Psoas muscle (tissue), 8 donors: Measurements from ENCODE around the gene KCNA1. TPM values are rescaled to one million over a fixed set of nuclear protein-coding genes. Genes with fewer than 3 reads are reported as not detected.
A peak's percentile ranks its signal among the peaks of the same experiment; 100 is the strongest.

Source experiments
- ATAC-seq, 4 donors: fragments of 200-7000 bp; cut with Tn5 transposase; one replicate each; pipeline ENCODE4 v1.9.1; 2020; ENCODE audit warnings: moderate library complexity in 3 of 4, mild to moderate bottlenecking in 2 of 4
- DNase-seq, 2 donors: peaks; one replicate each; pipeline ENCODE4 v3.0.0-alpha.2; 2020
- H3K27ac ChIP-seq: fragments of 200-600 bp; one replicate; pipeline ENCODE4 v1.8.0; 2022
- H3K27me3 ChIP-seq, 3 donors: fragments of 200-600 bp in 1 of 3; one replicate each; pipeline versions ENCODE4 v1.6.1 to v1.8.0; 2013 to 2022; ENCODE audit warnings: low read length in 2 of 3, mild to moderate bottlenecking in 2 of 3, moderate library complexity in 1 of 3; ENCODE audit not compliant: insufficient read depth in 3 of 3
- H3K36me3 ChIP-seq, 2 donors: fragments of 200-600 bp in 1 of 2; one replicate each; pipeline versions ENCODE4 v1.6.1 to v1.8.0; 2013 to 2022; ENCODE audit warnings: low read depth in 1 of 2, mild to moderate bottlenecking in 1 of 2, moderate library complexity in 1 of 2; ENCODE audit not compliant: insufficient read depth in 1 of 2
- H3K4me1 ChIP-seq: fragments of 200-600 bp; one replicate; pipeline ENCODE4 v1.8.0; 2022
- H3K4me3 ChIP-seq: fragments of 200-600 bp; one replicate; pipeline ENCODE4 v1.8.0; 2022; ENCODE audit warnings: mild to moderate bottlenecking
- H3K9me3 ChIP-seq: fragments of 200-600 bp; one replicate; pipeline ENCODE4 v1.8.0; 2022
- CTCF ChIP-seq: fragments of 200-600 bp; IDR thresholded peaks from one replicate; pipeline ENCODE4 v1.8.0; 2022; ENCODE audit warnings: antibody characterized with exemption
- WGBS, 3 donors: extraction: QIAGEN DNeasy Blood & Tissue Kit; methylation state at CpG; one replicate each; pipeline versions ENCODE4 v1.1.6 to v1.1.7; 2013; 5-methylcytosine and 5-hydroxymethylcytosine counted together
- intact Hi-C, 2 donors: fragments of 100-400 bp; cut with DNase I; formaldehyde crosslinking; loops; one replicate each; pipeline versions ENCODE4 v1.11.0 to v1.14.2; 2022
- polyA plus RNA-seq, 3 donors: library from polyadenylated mRNA; stranded (reverse); fragments of 200-250 nt; gene quantifications; one replicate each; pipeline ENCODE4 v1.2.3, GENCODE V29; 2013
- total RNA-seq, 4 donors: library from RNA; stranded (reverse); fragmentation: NEBNext Ultra II Directional in 2 of 4; extraction: Animal tissue kit (Norgen Biotek cat#: 25700) in 2 of 4; gene quantifications; one replicate each; pipeline versions ENCODE4 v1.2.1 to v1.2.4, GENCODE V29; 2021 to 2023
- donor health status: healthy with polysubstance abuse.
- donor health status: DM: no; HTN: no; CAD: no; lungs with moderate emphysema.
- donor health status: Bipolar disorder and iron deficiency.
- donor health status: healthy.
- donor health status: DM: yes; HTN: yes; CAD: no.
- donor health status: DM: no; HTN: no; CAD: no.
- donor health status: DM: no; HTN: no; CAD: no.
- donor health status: DM: yes; HTN: yes; CAD: no.

Gene KCNA1
- total and polyA plus RNA-seq, 7 donors: 0.01 to 0.18 (median 0.04) TPM; not detected in 3

- ATAC-seq: no peak
- no peaks in the 10 kb centered on the region for H3K4me1 ChIP-seq
- no peak for DNase-seq
- no peaks in the 10 kb centered on the region for H3K9me3 ChIP-seq
- no peaks in the 10 kb centered on the region for H3K36me3 ChIP-seq
- TF ChIP-seq CTCF: no peak
- intact Hi-C loops: no loop called here
- H3K27me3 ChIP-seq: peaks cover 3 to 24% (median 6%) of the 10 kb centered on the region in 3 donors
- 79 to 84% (median 84%) methylated on average over 5 of the region's 5 CpGs for WGBS, 3 donors
- no peak overlapping the region for H3K27ac ChIP-seq
- H3K4me3 ChIP-seq: no peak overlapping the region
Measured at GRCh38 chr12:4891866-4892265, 17.8 kb upstream of the KCNA1 start.

- no peak for DNase-seq
Measured at GRCh38 chr12:4892418-4892817, 17.3 kb upstream of the KCNA1 start.

GRCh38 chr12:4894019-4894418 lies 15.7 kb upstream of the KCNA1 start:
- Histone ChIP-seq H3K27me3 (peaks cover 3 to 29% (median 6%) of the 10 kb centered on the region in 3 donors), H3K4me1 (no peaks in the 10 kb centered on the region), H3K4me3 (no peak overlapping the region), H3K36me3 (no peaks in the 10 kb centered on the region), H3K9me3 (no peaks in the 10 kb centered on the region), H3K27ac (no peak overlapping the region)
- WGBS, 3 donors: 35 to 44% (median 39%) methylated on average over 9 of the region's 9 CpGs
- intact Hi-C loops: no loop called here
- ATAC-seq (no peak), DNase-seq (no peak)
- no peak for TF ChIP-seq CTCF

More at GRCh38 chr12:4892418-4892817, 17.3 kb upstream of the KCNA1 start:
- H3K27ac ChIP-seq: no peak overlapping the region
- no peak for ATAC-seq
- no peak for TF ChIP-seq CTCF
- H3K4me1 ChIP-seq: no peaks in the 10 kb centered on the region
- no peaks in the 10 kb centered on the region for H3K9me3 ChIP-seq
- H3K4me3 ChIP-seq: no peak overlapping the region
- WGBS, 3 donors: 63 to 74% (median 67%) methylated on average over 1 of the region's 1 CpG
- peaks cover 3 to 24% (median 6%) of the 10 kb centered on the region in 3 donors for H3K27me3 ChIP-seq
- no peaks in the 10 kb centered on the region for H3K36me3 ChIP-seq
- intact Hi-C loops: no loop called here

- H3K36me3 ChIP-seq: no peaks in the 10 kb centered on the region
- TF ChIP-seq CTCF: no peak
- H3K27me3 ChIP-seq: peaks cover 0 to 45% (median 4%) of the 10 kb centered on the region in 3 donors
Measured at GRCh38 chr12:4899364-4899763, 10.3 kb upstream of the KCNA1 start.

GRCh38 chr12:4900327-4900726 lies 9.4 kb upstream of the KCNA1 start:
- TF ChIP-seq CTCF: no peak
- Histone ChIP-seq H3K36me3 (no peaks in the 10 kb centered on the region), H3K4me3 (no peak overlapping the region), H3K9me3 (no peaks in the 10 kb centered on the region), H3K27ac (no peak overlapping the region), H3K4me1 (no peaks in the 10 kb centered on the region), H3K27me3 (peaks cover 0 to 46% (median 4%) of the 10 kb centered on the region in 3 donors)
- ATAC-seq (peak in 2 of 4 donors; percentile 40 to 56), DNase-seq (no peak)
- 55 to 65% (median 65%) methylated on average over 5 of the region's 5 CpGs for WGBS, 3 donors
- intact Hi-C loops: no loop called here

More at GRCh38 chr12:4899364-4899763, 10.3 kb upstream of the KCNA1 start:
- intact Hi-C loops: no loop called here
- Histone ChIP-seq H3K4me3 (no peak overlapping the region), H3K27ac (no peak overlapping the region), H3K4me1 (no peaks in the 10 kb centered on the region), H3K9me3 (no peaks in the 10 kb centered on the region)
- DNase-seq (no peak), ATAC-seq (no peak)
- 55 to 58% (median 56%) methylated on average over 4 of the region's 4 CpGs for WGBS, 3 donors
